HepG2 (cell line): ENCODE measurements around the gene FUOM. TPM values are rescaled to one million over a fixed set of nuclear protein-coding genes. Genes with fewer than 3 reads are reported as not detected.
A peak's percentile ranks its signal among the peaks of the same experiment; 100 is the strongest.

ENCODE experiments used
- ATAC-seq: fragments of 200-7000 bp; cut with Tn5 transposase; 3 replicates; pipeline ENCODE4 v1.9.1; 2020; ENCODE audit warnings: mild to moderate bottlenecking, moderate library complexity
- BruUV-seq: library from RNA; stranded (reverse); fragments of 400-500 nt; replicated peaks from 2 replicates; lab custom pipeline; 2021; lab: Mats Ljungman, UMichigan
- CTCF ChIA-PET: fragments of 300-600 bp; formaldehyde crosslinking; extraction: SDS; loops from one replicate; lab custom pipeline; 2021; ENCODE audit warnings: low total read pairs, inconsistent platforms, low intra/inter-chr PET ratio; lab: Yijun Ruan, JAX
- POLR2A ChIA-PET: fragments of 350-600 bp; sonication (Branson Sonifier 250); formaldehyde crosslinking; loops from one replicate; lab custom pipeline; 2020; ENCODE audit warnings: antibody characterized with exemption, inconsistent platforms; lab: Yijun Ruan, JAX
- DNase-seq: peaks from one replicate; pipeline ENCODE4 v3.0.0-alpha.2; 2015; ENCODE audit warnings: low spot score
- FAIRE-seq: peaks from 3 replicates; lab custom pipeline; 2011; peaks lifted over from hg19 to GRCh38; lab: Jason Lieb, UNC
- H2AFZ ChIP-seq: one replicate; pipeline ENCODE4 v1.6.1; 2011; ENCODE audit warnings: low read length, inconsistent platforms
- H3K27ac ChIP-seq: fragments of 300-600 bp; 3 replicates; pipeline ENCODE4 v1.8.0; 2011; ENCODE audit warnings: mixed run types, mild to moderate bottlenecking, mixed read lengths, low read length, inconsistent platforms; ENCODE audit not compliant: insufficient read depth; ENCODE audit errors: extremely low read length
- H3K27me3 ChIP-seq, 2 experiments: fragments of 200-600 bp in 1 of 2; 2 replicates in 1 of 2; 3 replicates in 1 of 2; pipeline versions ENCODE4 v1.6.0 to v1.8.0; 2011; ENCODE audit warnings: low read length in 2 of 2, mild to moderate bottlenecking in 2 of 2, moderate library complexity in 2 of 2, inconsistent platforms in 1 of 2; ENCODE audit not compliant: insufficient read depth in 2 of 2, control insufficient read depth in 1 of 2
- H3K36me3 ChIP-seq, 2 experiments: fragments of 200-600 bp in 1 of 2; replicated peaks in 1 of 2; 2 replicates in 1 of 2; 3 replicates in 1 of 2; pipeline versions ENCODE4 v1.5.1 to v1.8.0; 2011; ENCODE audit warnings: low read length in 2 of 2, inconsistent platforms in 1 of 2; ENCODE audit not compliant: insufficient read depth in 2 of 2, control insufficient read depth in 1 of 2
- H3K4me1 ChIP-seq: 2 replicates; pipeline ENCODE4 v1.5.1; 2012; ENCODE audit warnings: low read length, inconsistent platforms; ENCODE audit not compliant: insufficient read depth
- H3K4me2 ChIP-seq: 2 replicates; pipeline ENCODE4 v1.6.0; 2011; ENCODE audit warnings: low read depth, low read length, inconsistent platforms
- H3K4me3 ChIP-seq, 3 experiments: fragments of 200-600 bp in 1 of 3; sonication (generic), shearing (Covaris generic) in 1 of 3; replicated peaks in 1 of 3; 2 replicates each; pipeline ENCODE4 v1.5.1; 2011 to 2016; ENCODE audit warnings: low read length in 3 of 3, inconsistent platforms in 2 of 3, low read depth in 2 of 3, mild to moderate bottlenecking in 2 of 3, control low read depth in 1 of 3, mixed read lengths in 1 of 3; ENCODE audit not compliant: insufficient read depth in 1 of 3
- H3K79me2 ChIP-seq: one replicate; pipeline ENCODE4 v1.6.1; 2011; ENCODE audit warnings: low read length, inconsistent platforms; ENCODE audit not compliant: insufficient read depth
- H3K9ac ChIP-seq: 2 replicates; pipeline ENCODE4 v1.6.0; 2011; ENCODE audit warnings: mild to moderate bottlenecking, low read depth, low read length, inconsistent platforms; ENCODE audit not compliant: insufficient read depth
- H3K9me3 ChIP-seq: 2 replicates; pipeline ENCODE4 v1.5.1; 2012; ENCODE audit warnings: mild to moderate bottlenecking, low read length
- H4K20me1 ChIP-seq: 2 replicates; pipeline ENCODE4 v1.6.0; 2011; ENCODE audit warnings: inconsistent platforms, mild to moderate bottlenecking, low read length, moderate library complexity; ENCODE audit not compliant: insufficient read depth
- HDAC2 ChIP-seq: sonication (generic); formaldehyde crosslinking; IDR thresholded peaks from 2 replicates; pipeline ENCODE4 v1.4.0; 2020; ENCODE audit warnings: missing genetic modification reagents
- NFYB ChIP-seq: sonication (generic); formaldehyde crosslinking; IDR thresholded peaks from 2 replicates; pipeline ENCODE4 v1.4.0; 2020; ENCODE audit warnings: missing genetic modification reagents
- NFYC ChIP-seq: IDR thresholded peaks from 2 replicates; pipeline ENCODE4 v1.6.1; 2016; ENCODE audit warnings: missing genetic modification reagents, missing compliant biosample characterization
- WGBS: methylation state at CpG from one replicate; pipeline ENCODE4 v1.1.6; 2017; ENCODE audit warnings: low lambda C conversion rate; 5-methylcytosine and 5-hydroxymethylcytosine counted together
- in situ Hi-C: cut with HindIII; loops from 2 replicates; pipeline ENCODE4 v1.10.0; 2017; ENCODE audit warnings: low pct_unique_long_range_greater_than_20kb; ENCODE audit not compliant: extremely low pct_ligation_motif_present
- intact Hi-C: fragments of 100-400 bp; cut with micrococcal nuclease; formaldehyde crosslinking; loops from one replicate; pipeline ENCODE4 v1.10.0; 2022; ENCODE audit not compliant: unreplicated experiment
- polyA plus RNA-seq, 8 experiments: library from polyadenylated mRNA; depleted of rRNA in 3 of 8; stranded (reverse) in 7 of 8; unstranded in 1 of 8; fragments of >200 nt; fragmentation: Illumina TruSeq in 4 of 8; extraction: Trizol in 4 of 8; gene quantifications; 2 replicates each; pipeline versions ENCODE4 v1.2.1 to v1.2.3, GENCODE V29; 2011 to 2016; ENCODE audit warnings: low read depth in 4 of 8, missing spikeins in 1 of 8, mixed read lengths in 1 of 8; ENCODE audit not compliant: insufficient read depth in 1 of 8
- total RNA-seq, 5 experiments: library from RNA; depleted of rRNA; stranded (reverse); fragments of >200 nt; fragmentation: Illumina TruSeq; extraction: Trizol; gene quantifications; 2 replicates each; pipeline ENCODE4 v1.2.3, GENCODE V29; 2016; ENCODE audit warnings: low read depth in 1 of 5
- TF ChIP-seq, protein P1 (sequence below): sonication (generic); formaldehyde crosslinking; IDR thresholded peaks from 2 replicates; pipeline ENCODE4 v1.4.0; 2020; ENCODE audit warnings: missing genetic modification reagents, borderline replicate concordance

FUOM gene
- total and polyA plus RNA-seq, 2 of the 13 experiments (the other 11 are each of a cell fraction or from before 2014, with no cell fraction given) = 27.5 to 60.4 TPM

- H3K4me2 ChIP-seq = no peak overlapping the region
- DNase-seq = peak; percentile 27
- no peak for FAIRE-seq
- TF ChIP-seq NFYC (CRISPR knock-in tag) (peak; percentile 56; the same call in 1 of the 2 replicates), NFYB (CRISPR knock-in tag) (peak; percentile 31; the same call in 1 of the 2 replicates), HDAC2 (CRISPR knock-in tag) (no peak)
- TF ChIP-seq, protein P1, sequence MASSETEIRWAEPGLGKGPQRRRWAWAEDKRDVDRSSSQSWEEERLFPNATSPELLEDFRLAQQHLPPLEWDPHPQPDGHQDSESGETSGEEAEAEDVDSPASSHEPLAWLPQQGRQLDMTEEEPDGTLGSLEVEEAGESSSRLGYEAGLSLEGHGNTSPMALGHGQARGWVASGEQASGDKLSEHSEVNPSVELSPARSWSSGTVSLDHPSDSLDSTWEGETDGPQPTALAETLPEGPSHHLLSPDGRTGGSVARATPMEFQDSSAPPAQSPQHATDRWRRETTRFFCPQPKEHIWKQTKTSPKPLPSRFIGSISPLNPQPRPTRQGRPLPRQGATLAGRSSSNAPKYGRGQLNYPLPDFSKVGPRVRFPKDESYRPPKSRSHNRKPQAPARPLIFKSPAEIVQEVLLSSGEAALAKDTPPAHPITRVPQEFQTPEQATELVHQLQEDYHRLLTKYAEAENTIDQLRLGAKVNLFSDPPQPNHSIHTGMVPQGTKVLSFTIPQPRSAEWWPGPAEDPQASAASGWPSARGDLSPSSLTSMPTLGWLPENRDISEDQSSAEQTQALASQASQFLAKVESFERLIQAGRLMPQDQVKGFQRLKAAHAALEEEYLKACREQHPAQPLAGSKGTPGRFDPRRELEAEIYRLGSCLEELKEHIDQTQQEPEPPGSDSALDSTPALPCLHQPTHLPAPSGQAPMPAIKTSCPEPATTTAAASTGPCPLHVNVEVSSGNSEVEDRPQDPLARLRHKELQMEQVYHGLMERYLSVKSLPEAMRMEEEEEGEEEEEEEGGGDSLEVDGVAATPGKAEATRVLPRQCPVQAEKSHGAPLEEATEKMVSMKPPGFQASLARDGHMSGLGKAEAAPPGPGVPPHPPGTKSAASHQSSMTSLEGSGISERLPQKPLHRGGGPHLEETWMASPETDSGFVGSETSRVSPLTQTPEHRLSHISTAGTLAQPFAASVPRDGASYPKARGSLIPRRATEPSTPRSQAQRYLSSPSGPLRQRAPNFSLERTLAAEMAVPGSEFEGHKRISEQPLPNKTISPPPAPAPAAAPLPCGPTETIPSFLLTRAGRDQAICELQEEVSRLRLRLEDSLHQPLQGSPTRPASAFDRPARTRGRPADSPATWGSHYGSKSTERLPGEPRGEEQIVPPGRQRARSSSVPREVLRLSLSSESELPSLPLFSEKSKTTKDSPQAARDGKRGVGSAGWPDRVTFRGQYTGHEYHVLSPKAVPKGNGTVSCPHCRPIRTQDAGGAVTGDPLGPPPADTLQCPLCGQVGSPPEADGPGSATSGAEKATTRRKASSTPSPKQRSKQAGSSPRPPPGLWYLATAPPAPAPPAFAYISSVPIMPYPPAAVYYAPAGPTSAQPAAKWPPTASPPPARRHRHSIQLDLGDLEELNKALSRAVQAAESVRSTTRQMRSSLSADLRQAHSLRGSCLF (CRISPR knock-in tag) = no peak
- TF ChIP-seq, all 625 proteins: peak for 2
- Histone ChIP-seq H3K4me3 (no peak overlapping the region), H3K9me3 (no peaks in the 10 kb centered on the region), H3K27ac (no peak overlapping the region), H4K20me1 (no peaks in the 10 kb centered on the region), H3K27me3 (peaks cover 0 to 9% of the 10 kb centered on the region in 2 experiments; a peak in 2 of 5 replicates), H3K9ac (no peak overlapping the region), H3K79me2 (no peaks in the 10 kb centered on the region), H3K4me1 (peaks cover 15% of the 10 kb centered on the region), H3K36me3 (peaks cover 5 to 17% of the 10 kb centered on the region in 2 experiments; a peak in 4 of 5 replicates), H2AFZ (no peak overlapping the region)
- in situ Hi-C loops (no loop called here), intact Hi-C loops (no loop called here)
- ChIA-PET CTCF (no interaction called here), POLR2A (no interaction called here)
- BruUV-seq = no TSS peak
- no peak for ATAC-seq
- 66% methylated on average over 5 of the region's 5 CpGs for WGBS
These were observed 42.0 kb downstream of the FUOM start for GRCh38 chr10:133315847-133316246.
